SKM-1 (cell line): ENCODE measurements around the gene AP3S2.
"Not testable (repeated sequence)": the region's sequence is repeated elsewhere in the genome, so short reads cannot be mapped to it uniquely, and the experiment has no call there.

Experiments
- DNase-seq: peaks from one replicate; lab custom pipeline; 2025; ENCODE audit not compliant: unreplicated experiment; lab: John Stamatoyannopoulos, UW

AP3S2 gene

GRCh38 chr15:89836267-89837133 lies 57.3 kb downstream of the AP3S2 start:
- no peak for DNase-seq

GRCh38 chr15:89835176-89835564 lies 58.6 kb downstream of the AP3S2 start:
- no peak for DNase-seq

GRCh38 chr15:89834465-89835175 lies 59.2 kb downstream of the AP3S2 start:
- not testable (repeated sequence) for DNase-seq

GRCh38 chr15:89833966-89834365 lies 59.8 kb downstream of the AP3S2 start:
- DNase-seq, result no peak

- DNase-seq, result no peak
These were observed 63.2 kb downstream of the AP3S2 start for GRCh38 chr15:89830639-89831038.

GRCh38 chr15:89829616-89830440 lies 64.0 kb downstream of the AP3S2 start:
- no peak for DNase-seq

GRCh38 chr15:89829161-89829560 lies 64.6 kb downstream of the AP3S2 start:
- DNase-seq, result no peak

GRCh38 chr15:89828281-89829145 lies 65.3 kb downstream of the AP3S2 start:
- no peak for DNase-seq

GRCh38 chr15:89827829-89828228 lies 66.0 kb downstream of the AP3S2 start:
- no peak for DNase-seq

GRCh38 chr15:89826671-89827655 lies 66.8 kb downstream of the AP3S2 start:
- DNase-seq, result no peak

- DNase-seq, result peak; percentile 87
These were observed 68.4 kb downstream of the AP3S2 start for GRCh38 chr15:89825271-89825940.

- no peak for DNase-seq
These were observed 69.3 kb downstream of the AP3S2 start for GRCh38 chr15:89824607-89824867.

- no peak for DNase-seq
These were observed 69.8 kb downstream of the AP3S2 start for GRCh38 chr15:89823836-89824606.

- no peak for DNase-seq
These were observed 70.7 kb downstream of the AP3S2 start for GRCh38 chr15:89822951-89823711.

- no peak for DNase-seq
These were observed 71.2 kb downstream of the AP3S2 start for GRCh38 chr15:89822611-89822950.

- DNase-seq, result no peak
These were observed 71.8 kb downstream of the AP3S2 start for GRCh38 chr15:89822026-89822425.
